ENCODE results near the gene DYNC1H1. TPM values are rescaled to one million over a fixed set of nuclear protein-coding genes. Genes with fewer than 3 reads are reported as not detected.

Gene DYNC1H1
- total RNA-seq, 1 donor from 2014 or later, result 591 TPM

GRCh38 chr14:102049258-102050025 lies 85.1 kb downstream of the DYNC1H1 start:
- no peaks in the 10 kb centered on the region for H3K9me3 Mint-ChIP-seq (ENCODE audit: unreplicated experiment)
- H3K9ac ChIP-seq (ENCODE audit: low read length), result no peak overlapping the region
- no peak overlapping the region for H3K4me3 ChIP-seq (ENCODE audit: insufficient read depth, low read depth, low read length)
- H3K27me3 ChIP-seq (ENCODE audit: insufficient read depth, low read length), result no peaks in the 10 kb centered on the region
- no peaks in the 10 kb centered on the region for H3K27me3 Mint-ChIP-seq (ENCODE audit: low read depth, unreplicated experiment)
- no peaks in the 10 kb centered on the region for H3K4me1 Mint-ChIP-seq (ENCODE audit: low read depth, unreplicated experiment)
- no peak overlapping the region for H3K27ac ChIP-seq (ENCODE audit: low read depth, low read length)
- no peaks in the 10 kb centered on the region for H3K9me3 ChIP-seq (ENCODE audit: insufficient read depth, low read depth, low read length)
- DNase-seq (ENCODE audit: low read depth) (no peak), FAIRE-seq (no peak)
- no peak overlapping the region for H3K27ac Mint-ChIP-seq (ENCODE audit: unreplicated experiment)
- peaks cover 17% of the 10 kb centered on the region for H3K36me3 Mint-ChIP-seq (ENCODE audit: low read depth, unreplicated experiment)
- no peak overlapping the region for H2AFZ ChIP-seq (ENCODE audit: low read depth, low read length)
- H3K36me3 ChIP-seq (ENCODE audit: insufficient read depth, low read length), result peaks cover 60% of the 10 kb centered on the region
- no peak overlapping the region for H3K4me2 ChIP-seq (ENCODE audit: low read length)
- peaks cover 3% of the 10 kb centered on the region for H3K4me1 ChIP-seq (ENCODE audit: insufficient read depth, low read length)
- peaks cover 8% of the 10 kb centered on the region for H3K79me2 ChIP-seq (ENCODE audit: insufficient read depth, low read length)
- peaks cover 53% of the 10 kb centered on the region for H4K20me1 ChIP-seq (ENCODE audit: insufficient read depth, low read length)
- H3K4me3 Mint-ChIP-seq (ENCODE audit: unreplicated experiment), result no peak overlapping the region
- TF ChIP-seq EZH2 (IDR thresholded peaks at IDR 0.05; ENCODE audit: insufficient read depth, low read length), result no peak
- no peak for TF ChIP-seq CTCF (IDR thresholded peaks at IDR 0.05; ENCODE audit: insufficient read depth, low read depth, low read length)

GRCh38 chr14:102050026-102050405 lies 85.6 kb downstream of the DYNC1H1 start:
- peaks cover 47% of the 10 kb centered on the region for H4K20me1 ChIP-seq (ENCODE audit: insufficient read depth, low read length)
- H3K4me1 Mint-ChIP-seq (ENCODE audit: low read depth, unreplicated experiment), result peaks cover under 1% of the 10 kb centered on the region
- H3K79me2 ChIP-seq (ENCODE audit: insufficient read depth, low read length), result peaks cover 4% of the 10 kb centered on the region
- H3K4me3 Mint-ChIP-seq (ENCODE audit: unreplicated experiment), result peak overlapping the region; percentile 50
- H3K36me3 ChIP-seq (ENCODE audit: insufficient read depth, low read length), result peaks cover 56% of the 10 kb centered on the region
- no peak overlapping the region for H3K27ac Mint-ChIP-seq (ENCODE audit: unreplicated experiment)
- peaks cover 4% of the 10 kb centered on the region for H3K4me1 ChIP-seq (ENCODE audit: insufficient read depth, low read length)
- H3K4me3 ChIP-seq (ENCODE audit: insufficient read depth, low read depth, low read length), result no peak overlapping the region
- peaks cover 16% of the 10 kb centered on the region for H3K36me3 Mint-ChIP-seq (ENCODE audit: low read depth, unreplicated experiment)
- no peak for TF ChIP-seq EZH2 (IDR thresholded peaks at IDR 0.05; ENCODE audit: insufficient read depth, low read length)
- no peak for TF ChIP-seq CTCF (IDR thresholded peaks at IDR 0.05; ENCODE audit: insufficient read depth, low read depth, low read length)
- no peaks in the 10 kb centered on the region for H3K9me3 ChIP-seq (ENCODE audit: insufficient read depth, low read depth, low read length)
- no peak overlapping the region for H2AFZ ChIP-seq (ENCODE audit: low read depth, low read length)
- DNase-seq (ENCODE audit: low read depth), result no peak
- H3K27ac ChIP-seq (ENCODE audit: low read depth, low read length), result no peak overlapping the region
- H3K27me3 Mint-ChIP-seq (ENCODE audit: low read depth, unreplicated experiment), result no peaks in the 10 kb centered on the region
- H3K4me2 ChIP-seq (ENCODE audit: low read length), result no peak overlapping the region
- no peaks in the 10 kb centered on the region for H3K9me3 Mint-ChIP-seq (ENCODE audit: unreplicated experiment)
- no peak overlapping the region for H3K9ac ChIP-seq (ENCODE audit: low read length)
- no peaks in the 10 kb centered on the region for H3K27me3 ChIP-seq (ENCODE audit: insufficient read depth, low read length)
- FAIRE-seq, result no peak

GRCh38 chr14:102050625-102051024 lies 86.3 kb downstream of the DYNC1H1 start:
- Histone ChIP-seq H3K4me3 (ENCODE audit: insufficient read depth, low read depth, low read length) (no peak overlapping the region), H3K4me2 (ENCODE audit: low read length) (no peak overlapping the region), H2AFZ (ENCODE audit: low read depth, low read length) (no peak overlapping the region), H3K36me3 (ENCODE audit: insufficient read depth, low read length) (peaks cover 59% of the 10 kb centered on the region), H3K79me2 (ENCODE audit: insufficient read depth, low read length) (peaks cover 4% of the 10 kb centered on the region), H3K27me3 (ENCODE audit: insufficient read depth, low read length) (no peaks in the 10 kb centered on the region), H3K9me3 (ENCODE audit: insufficient read depth, low read depth, low read length) (no peaks in the 10 kb centered on the region), H4K20me1 (ENCODE audit: insufficient read depth, low read length) (peaks cover 44% of the 10 kb centered on the region), H3K27ac (ENCODE audit: low read depth, low read length) (no peak overlapping the region), H3K9ac (ENCODE audit: low read length) (no peak overlapping the region), H3K4me1 (ENCODE audit: insufficient read depth, low read length) (peaks cover 11% of the 10 kb centered on the region)
- Mint-ChIP-seq H3K4me3 (ENCODE audit: unreplicated experiment) (no peak overlapping the region), H3K4me1 (ENCODE audit: low read depth, unreplicated experiment) (peaks cover 7% of the 10 kb centered on the region), H3K27me3 (ENCODE audit: low read depth, unreplicated experiment) (no peaks in the 10 kb centered on the region), H3K36me3 (ENCODE audit: low read depth, unreplicated experiment) (peaks cover 19% of the 10 kb centered on the region), H3K27ac (ENCODE audit: unreplicated experiment) (no peak overlapping the region), H3K9me3 (ENCODE audit: unreplicated experiment) (no peaks in the 10 kb centered on the region)
- no peak for TF ChIP-seq EZH2 (IDR thresholded peaks at IDR 0.05; ENCODE audit: insufficient read depth, low read length)
- TF ChIP-seq CTCF (IDR thresholded peaks at IDR 0.05; ENCODE audit: insufficient read depth, low read depth, low read length), result no peak
- FAIRE-seq (no peak), DNase-seq (ENCODE audit: low read depth) (peak; percentile 85)

All from astrocyte (in vitro differentiated cells and primary cell).